GM23248 (cell line): Measurements from ENCODE around the gene GPR132.

Source experiments
- EZH2 ChIP-seq: fragments of 200-600 bp; sonication (generic); IDR thresholded peaks from 2 replicates; pipeline ENCODE4 v1.6.1; 2018; ENCODE audit warnings: antibody characterized with exemption, mild to moderate bottlenecking; ENCODE audit not compliant: insufficient read depth, poor library complexity, severe bottlenecking
- EZH2phosphoT487 ChIP-seq: fragments of 200-600 bp; sonication (generic); IDR thresholded peaks from 2 replicates; pipeline ENCODE4 v1.6.1; 2018; ENCODE audit warnings: antibody characterized with exemption, moderate library complexity, mild to moderate bottlenecking, low read depth; ENCODE audit not compliant: insufficient read depth

DNA sequence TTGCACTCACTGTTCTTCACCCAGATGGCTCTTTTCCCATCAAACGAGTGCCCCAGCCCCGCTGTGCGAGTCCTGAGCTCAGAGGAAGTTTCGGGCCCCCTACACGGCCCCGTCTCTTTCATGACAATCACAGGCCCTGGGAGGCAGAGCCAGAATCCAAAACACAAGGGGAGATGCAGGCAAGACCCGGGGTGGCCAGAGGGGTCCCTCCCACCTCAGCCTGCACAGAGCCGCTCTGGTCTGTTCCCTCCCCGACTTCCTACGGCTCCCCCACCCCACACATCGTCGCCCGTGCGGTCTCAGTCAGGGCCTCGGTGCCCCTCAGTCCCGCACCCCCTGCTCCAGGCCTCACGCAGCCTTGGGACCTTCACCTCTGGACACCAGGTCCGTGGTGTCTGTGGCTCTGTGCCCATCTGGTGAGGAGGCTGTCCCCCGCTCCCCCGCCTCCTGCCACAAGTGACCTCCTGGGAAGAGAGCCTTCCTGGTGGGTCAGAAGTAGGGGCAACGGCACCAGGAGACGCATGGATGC is 8.9 kb downstream of the GPR132 start:
- TF ChIP-seq EZH2 = no peak
- TF ChIP-seq EZH2phosphoT487 = no peak
